GM13977 (cell line): ENCODE measurements around the gene RBM39.
"Not testable (repeated sequence)": the region's sequence is repeated elsewhere in the genome, so short reads cannot be mapped to it uniquely, and the experiment has no call there.

Experiments
- DNase-seq: peaks from one replicate; pipeline ENCODE4 v3.0.0; 2012; ENCODE audit warnings: low spot score
- in situ Hi-C: fragments of 300-500 bp; cut with MboI; formaldehyde crosslinking; loops from one replicate; pipeline ENCODE4 v1.12.0; 2022; ENCODE audit warnings: low sequenced_read_pairs, low pct_unique_long_range_greater_than_20kb, mixed read lengths, inconsistent platforms; ENCODE audit not compliant: unreplicated experiment
- TF ChIP-seq, protein P1 (sequence below): IDR thresholded peaks from 2 replicates; pipeline ENCODE4 v1.5.1; 2012; ENCODE audit warnings: mild to moderate bottlenecking, control low read depth; ENCODE audit not compliant: insufficient read depth; ENCODE audit errors: extremely low read depth, missing control alignments

The RBM39 gene

DNA sequence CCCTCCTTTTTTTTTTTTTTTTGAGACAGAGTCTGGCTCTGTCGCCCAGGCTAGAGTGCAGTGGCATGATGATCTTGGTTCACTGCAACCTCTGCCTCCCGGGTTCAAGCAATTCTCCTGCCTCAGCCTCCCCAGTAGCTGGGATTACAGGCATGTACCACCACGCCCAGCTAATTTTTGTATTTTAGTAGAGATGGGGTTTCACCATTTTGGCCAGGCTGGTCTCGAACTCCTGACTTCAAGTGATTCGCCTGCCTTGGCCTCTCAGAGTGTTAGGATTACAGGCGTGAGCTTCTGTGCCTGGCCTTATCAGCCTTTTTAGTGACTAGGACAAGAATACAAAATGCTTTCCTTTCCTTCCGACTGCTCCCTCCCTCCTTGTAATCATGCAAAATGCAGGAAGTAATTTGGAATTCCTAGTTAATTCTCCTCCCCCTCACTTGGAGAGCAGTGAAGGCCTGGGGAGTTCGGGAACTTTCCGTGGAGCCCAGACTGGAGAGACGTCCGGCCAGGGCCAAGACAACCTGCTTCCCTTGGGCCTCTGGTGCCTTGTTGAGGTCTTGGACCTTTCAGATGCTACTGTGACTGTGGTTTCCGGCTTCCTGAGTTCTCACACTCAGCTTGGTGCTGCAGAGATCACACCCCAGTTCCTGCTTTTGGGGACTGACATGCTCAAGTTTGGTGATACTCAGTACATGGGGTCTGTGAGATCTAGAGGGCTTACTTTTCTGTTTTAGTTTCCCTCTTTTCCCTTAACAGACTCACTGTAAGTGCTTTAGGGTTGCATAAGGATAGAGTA is 25.8 kb upstream of the RBM39 start:
- DNase-seq: peak; percentile 82
- TF ChIP-seq, protein P1, sequence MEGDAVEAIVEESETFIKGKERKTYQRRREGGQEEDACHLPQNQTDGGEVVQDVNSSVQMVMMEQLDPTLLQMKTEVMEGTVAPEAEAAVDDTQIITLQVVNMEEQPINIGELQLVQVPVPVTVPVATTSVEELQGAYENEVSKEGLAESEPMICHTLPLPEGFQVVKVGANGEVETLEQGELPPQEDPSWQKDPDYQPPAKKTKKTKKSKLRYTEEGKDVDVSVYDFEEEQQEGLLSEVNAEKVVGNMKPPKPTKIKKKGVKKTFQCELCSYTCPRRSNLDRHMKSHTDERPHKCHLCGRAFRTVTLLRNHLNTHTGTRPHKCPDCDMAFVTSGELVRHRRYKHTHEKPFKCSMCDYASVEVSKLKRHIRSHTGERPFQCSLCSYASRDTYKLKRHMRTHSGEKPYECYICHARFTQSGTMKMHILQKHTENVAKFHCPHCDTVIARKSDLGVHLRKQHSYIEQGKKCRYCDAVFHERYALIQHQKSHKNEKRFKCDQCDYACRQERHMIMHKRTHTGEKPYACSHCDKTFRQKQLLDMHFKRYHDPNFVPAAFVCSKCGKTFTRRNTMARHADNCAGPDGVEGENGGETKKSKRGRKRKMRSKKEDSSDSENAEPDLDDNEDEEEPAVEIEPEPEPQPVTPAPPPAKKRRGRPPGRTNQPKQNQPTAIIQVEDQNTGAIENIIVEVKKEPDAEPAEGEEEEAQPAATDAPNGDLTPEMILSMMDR: no peak
- in situ Hi-C loops: no loop called here

DNA sequence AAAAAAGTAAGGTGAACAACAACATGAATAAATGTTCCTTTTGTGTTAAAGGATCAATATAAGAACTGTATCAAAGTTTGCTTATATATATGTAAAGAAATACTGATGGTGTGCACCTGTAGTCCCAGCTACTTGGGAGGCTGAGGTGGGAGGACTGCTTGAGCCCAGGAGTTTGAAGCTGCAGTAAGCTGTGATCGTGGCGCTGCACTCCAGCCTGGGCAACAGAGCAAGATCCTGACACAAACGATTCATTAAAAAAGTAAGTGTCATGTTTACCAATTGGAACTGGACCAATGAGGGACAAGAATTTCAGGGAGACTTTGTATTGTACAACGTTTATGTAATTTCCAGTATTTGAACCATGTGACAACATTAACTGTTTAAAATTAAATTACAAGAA is 24.8 kb upstream of the RBM39 start:
- in situ Hi-C loops: no loop called here
- no peak for DNase-seq
- TF ChIP-seq, protein P1: no peak

DNA sequence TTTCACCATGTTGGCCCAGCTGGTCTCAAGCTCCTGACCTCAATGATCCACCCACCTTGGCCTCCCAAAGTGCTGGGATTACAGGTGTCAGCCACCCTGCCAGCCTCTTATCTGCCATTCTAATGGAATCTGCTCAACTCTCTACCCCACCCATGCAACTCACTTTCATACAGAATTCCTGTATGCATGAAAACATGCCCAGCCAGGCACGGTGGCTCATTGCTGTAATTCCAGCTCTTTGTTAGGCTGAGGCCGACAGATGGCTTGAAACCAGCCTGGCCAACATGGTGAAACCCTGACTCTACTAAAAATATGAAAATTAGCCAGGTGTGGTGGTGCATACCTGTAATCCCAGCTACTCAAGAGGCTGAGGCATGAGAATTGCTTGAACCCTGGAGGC is 22.9 kb upstream of the RBM39 start:
- in situ Hi-C loops, DNase-seq: not testable (repeated sequence)

DNA sequence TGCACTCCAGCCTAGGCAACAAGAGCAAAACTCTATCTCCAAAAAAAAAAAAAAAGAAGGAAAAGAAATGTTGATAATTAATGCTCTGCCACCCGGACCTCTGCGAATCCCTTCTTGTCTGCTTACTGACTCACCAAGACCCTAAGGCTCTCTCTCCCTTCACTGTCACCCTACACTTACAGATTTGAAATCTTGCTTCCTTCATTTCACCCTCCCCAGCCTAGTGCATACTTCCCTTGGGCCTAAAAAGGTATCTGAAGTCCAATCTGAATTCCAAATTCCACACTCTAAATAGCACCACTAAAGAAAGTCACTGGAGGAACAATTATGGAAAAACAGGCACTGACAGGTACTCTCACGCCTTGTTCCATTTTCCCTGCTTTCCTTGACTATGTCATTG is 20.4 kb upstream of the RBM39 start:
- in situ Hi-C loops: no loop called here
- DNase-seq: no peak
- TF ChIP-seq, protein P1: no peak

DNA sequence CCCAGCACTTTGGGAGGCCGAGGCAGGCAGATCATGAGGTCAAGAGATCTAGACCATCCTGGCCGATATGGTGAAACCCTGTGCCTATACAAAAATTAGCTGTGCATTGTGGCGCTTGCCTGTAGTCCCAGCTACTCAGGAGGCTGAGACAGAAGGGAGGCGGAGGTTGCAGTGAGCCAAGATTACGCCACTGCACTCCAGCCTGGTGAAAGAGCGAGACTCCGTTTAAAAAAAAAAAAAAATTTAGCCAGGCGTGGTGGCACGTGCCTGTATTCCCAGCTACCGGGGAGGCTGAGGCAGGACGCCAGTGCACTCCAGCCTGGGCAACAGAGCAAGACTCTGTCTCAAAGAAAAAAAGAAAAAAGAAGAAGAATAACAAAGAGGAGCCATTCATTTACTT is 19.5 kb upstream of the RBM39 start:
- in situ Hi-C loops: not testable (repeated sequence)

DNA sequence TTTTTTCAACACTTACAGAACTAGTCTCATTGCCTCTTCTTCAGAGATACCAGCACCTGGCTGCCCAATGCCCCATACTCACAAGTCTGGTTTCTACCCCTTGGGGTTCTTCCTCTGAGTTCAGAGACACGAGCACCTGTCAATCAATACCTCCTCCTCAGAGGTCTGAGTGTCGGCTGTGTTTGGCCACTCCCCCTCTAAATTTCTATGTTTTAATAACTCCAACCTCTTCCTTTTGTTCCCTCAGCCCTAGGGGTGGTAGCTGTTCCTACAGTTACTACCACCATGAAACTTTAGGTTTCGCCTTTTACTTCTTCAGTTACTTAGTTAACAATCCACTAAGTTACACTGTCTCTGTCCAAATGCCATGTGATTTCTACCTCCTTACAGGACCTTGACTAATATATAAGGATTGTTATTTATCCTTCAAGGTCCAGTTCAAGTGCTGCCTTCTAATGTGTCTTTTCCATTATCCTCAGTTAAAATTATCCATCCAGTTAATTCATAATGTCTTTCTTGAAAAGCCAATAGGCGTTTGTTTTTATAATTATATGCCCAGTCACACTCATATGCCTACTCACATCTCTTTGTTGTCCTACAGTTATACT is 15.1 kb upstream of the RBM39 start:
- no peak for DNase-seq
- in situ Hi-C loops: no loop called here
- TF ChIP-seq, protein P1: no peak

More for the DNA sequence above, 19.5 kb upstream of the RBM39 start:
- not testable (repeated sequence) for DNase-seq

DNA sequence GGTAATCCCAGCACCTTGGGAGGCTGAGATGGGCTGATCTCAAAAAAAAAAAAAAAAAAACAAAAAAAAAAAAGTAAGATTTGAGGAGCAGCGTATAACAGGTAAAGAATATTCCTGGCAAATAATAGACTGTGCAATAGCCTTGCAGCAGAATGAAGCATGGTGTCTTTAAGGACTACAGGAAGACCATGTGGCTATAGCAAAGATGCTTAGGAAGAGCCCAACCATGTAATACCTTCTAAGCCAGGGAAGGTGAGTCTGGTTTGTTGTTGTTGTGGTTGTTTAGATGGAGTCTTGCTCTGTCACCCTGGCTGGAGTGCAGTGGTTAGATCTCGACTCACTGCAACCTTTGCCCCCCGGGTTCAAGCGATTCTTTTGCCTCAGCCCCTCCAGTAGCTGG is 14.3 kb upstream of the RBM39 start:
- DNase-seq: no peak
- in situ Hi-C loops: no loop called here
- TF ChIP-seq, protein P1: no peak
